ENCODE data around the gene ACAP3. TPM values are rescaled to one million over a fixed set of nuclear protein-coding genes. Genes with fewer than 3 reads are reported as not detected.
A peak's percentile ranks its signal among the peaks of the same experiment; 100 is the strongest.

Gene ACAP3
- polyA plus RNA-seq, 3 donors, result 33.2 to 35.6 (median 33.5) TPM

DNA sequence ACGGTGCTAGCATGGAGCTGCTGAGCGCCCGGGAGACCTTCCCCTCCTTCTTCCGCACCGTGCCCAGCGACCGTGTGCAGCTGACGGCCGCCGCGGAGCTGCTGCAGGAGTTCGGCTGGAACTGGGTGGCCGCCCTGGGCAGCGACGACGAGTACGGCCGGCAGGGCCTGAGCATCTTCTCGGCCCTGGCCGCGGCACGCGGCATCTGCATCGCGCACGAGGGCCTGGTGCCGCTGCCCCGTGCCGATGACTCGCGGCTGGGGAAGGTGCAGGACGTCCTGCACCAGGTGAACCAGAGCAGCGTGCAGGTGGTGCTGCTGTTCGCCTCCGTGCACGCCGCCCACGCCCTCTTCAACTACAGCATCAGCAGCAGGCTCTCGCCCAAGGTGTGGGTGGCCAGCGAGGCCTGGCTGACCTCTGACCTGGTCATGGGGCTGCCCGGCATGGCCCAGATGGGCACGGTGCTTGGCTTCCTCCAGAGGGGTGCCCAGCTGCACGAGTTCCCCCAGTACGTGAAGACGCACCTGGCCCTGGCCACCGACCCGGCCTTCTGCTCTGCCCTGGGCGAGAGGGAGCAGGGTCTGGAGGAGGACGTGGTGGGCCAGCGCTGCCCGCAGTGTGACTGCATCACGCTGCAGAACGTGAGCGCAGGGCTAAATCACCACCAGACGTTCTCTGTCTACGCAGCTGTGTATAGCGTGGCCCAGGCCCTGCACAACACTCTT is 24.5 kb upstream of the ACAP3 start:
- DNase-seq, result no peak

DNA sequence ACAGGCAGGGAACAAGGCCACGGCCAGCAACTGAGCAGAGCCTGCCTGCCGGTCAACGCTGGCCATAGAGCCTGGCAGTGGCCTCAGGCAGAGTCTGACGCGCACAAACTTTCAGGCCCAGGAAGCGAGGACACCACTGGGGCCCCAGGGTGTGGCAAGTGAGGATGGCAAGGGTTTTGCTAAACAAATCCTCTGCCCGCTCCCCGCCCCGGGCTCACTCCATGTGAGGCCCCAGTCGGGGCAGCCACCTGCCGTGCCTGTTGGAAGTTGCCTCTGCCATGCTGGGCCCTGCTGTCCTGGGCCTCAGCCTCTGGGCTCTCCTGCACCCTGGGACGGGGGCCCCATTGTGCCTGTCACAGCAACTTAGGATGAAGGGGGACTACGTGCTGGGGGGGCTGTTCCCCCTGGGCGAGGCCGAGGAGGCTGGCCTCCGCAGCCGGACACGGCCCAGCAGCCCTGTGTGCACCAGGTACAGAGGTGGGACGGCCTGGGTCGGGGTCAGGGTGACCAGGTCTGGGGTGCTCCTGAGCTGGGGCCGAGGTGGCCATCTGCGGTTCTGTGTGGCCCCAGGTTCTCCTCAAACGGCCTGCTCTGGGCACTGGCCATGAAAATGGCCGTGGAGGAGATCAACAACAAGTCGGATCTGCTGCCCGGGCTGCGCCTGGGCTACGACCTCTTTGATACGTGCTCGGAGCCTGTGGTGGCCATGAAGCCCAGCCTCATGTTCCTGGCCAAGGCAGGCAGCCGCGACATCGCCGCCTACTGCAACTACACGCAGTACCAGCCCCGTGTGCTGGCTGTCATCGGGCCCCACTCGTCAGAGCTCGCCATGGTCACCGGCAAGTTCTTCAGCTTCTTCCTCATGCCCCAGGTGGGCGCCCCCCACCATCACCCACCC is 23.6 kb upstream of the ACAP3 start, which contains the start of gene TAS1R3:
Gene TAS1R3 (plus strand): TSS at position 213 of the 898 bp plus-strand sequence. CDS start 66 bp downstream, at position 279.
- no peak for DNase-seq

DNA sequence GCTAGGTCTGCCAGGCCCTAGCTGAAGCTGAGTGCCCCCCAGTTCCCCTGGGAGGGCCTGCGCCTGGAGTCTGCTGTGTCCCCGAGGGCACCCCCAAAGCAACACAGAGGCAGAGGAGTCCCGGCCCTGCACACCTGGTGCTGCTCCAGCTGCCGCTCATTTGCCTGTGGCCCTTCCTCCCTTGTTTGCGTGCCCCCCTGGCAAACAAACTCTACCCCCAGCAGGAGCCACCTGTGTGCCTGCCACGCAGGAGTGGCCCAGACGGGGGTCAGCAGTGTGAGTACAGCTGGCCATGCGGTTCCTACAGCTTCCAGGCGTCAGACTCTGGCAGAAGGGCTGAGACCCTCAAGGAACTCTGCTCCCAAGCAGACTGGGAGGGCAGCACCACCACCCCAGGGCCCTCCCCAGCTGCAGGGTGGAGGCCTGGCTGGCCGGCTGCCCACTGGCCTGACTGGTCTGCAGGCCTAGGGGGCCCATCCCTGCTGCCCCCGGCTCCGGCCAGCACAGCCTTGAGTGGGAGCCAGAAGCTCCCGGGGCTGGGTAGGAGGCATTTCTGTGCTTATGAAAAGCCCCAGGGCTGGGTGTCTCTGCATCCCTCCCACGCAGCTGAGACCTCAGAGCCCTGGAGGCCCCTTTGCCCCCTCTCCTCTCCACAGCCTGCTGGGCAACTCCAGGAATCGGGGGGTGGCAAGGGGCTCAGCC is 22.8 kb upstream of the ACAP3 start:
- DNase-seq, result no peak

DNA sequence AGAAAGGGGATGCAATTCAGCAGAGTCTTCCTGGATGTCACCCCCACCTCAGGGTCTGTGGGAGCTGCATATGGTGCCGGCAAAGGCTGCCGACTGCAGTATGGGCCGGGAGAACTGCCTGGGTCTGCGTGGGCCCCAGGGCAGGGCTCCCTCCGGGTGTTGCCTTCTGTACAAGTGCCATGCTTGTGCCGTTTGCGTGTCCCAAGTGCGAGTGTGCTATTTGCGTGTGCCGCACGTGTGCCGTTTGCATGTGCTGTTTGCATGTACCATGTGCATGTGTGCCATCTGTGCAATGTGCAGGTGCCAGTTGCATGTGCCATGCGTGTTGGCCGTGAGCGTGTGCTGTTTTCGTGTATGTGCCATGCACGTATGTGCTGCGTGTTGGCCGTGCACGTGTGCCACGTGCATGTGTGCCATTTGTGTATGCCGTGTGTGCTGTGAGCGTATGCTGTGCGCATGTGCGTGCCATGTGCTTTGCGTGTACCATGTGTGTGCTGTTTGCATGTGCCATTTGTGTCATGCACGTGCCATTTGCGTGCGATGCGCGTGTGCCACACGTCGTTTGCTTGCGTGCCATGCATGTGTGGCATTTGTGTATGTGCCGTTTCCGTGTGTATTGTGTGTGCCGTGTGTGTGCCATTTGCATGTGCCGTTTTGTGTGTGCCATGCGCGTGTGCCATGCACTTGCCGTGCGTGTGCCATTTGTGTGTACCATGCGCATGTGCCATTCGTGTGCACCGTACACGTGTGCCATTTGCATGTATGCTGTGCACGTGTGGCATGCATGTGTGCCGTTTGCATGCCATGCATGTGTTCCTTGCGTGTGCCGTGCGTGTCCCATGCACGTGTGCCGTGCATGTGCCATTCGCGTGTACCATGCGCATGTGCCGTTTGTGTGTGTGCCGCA is 21.8 kb upstream of the ACAP3 start:
- no peak for DNase-seq

DNA sequence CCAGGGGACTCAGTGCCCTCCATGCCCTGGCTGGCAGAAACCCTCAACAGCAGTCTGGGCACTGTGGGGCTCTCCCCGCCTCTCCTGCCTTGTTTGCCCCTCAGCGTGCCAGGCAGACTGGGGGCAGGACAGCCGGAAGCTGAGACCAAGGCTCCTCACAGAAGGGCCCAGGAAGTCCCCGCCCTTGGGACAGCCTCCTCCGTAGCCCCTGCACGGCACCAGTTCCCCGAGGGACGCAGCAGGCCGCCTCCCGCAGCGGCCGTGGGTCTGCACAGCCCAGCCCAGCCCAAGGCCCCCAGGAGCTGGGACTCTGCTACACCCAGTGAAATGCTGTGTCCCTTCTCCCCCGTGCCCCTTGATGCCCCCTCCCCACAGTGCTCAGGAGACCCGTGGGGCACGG is 20.5 kb upstream of the ACAP3 start:
- DNase-seq, result no peak

DNA sequence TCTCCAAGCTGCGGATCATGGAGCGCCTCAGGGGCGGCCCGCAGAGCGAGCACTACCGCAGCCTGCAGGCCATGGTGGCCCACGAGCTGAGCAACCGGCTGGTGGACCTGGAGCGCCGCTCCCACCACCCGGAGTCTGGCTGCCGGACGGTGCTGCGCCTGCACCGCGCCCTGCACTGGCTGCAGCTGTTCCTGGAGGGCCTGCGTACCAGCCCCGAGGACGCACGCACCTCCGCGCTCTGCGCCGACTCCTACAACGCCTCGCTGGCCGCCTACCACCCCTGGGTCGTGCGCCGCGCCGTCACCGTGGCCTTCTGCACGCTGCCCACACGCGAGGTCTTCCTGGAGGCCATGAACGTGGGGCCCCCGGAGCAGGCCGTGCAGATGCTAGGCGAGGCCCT is 19.6 kb upstream of the ACAP3 start:
- no peak for DNase-seq

DNA sequence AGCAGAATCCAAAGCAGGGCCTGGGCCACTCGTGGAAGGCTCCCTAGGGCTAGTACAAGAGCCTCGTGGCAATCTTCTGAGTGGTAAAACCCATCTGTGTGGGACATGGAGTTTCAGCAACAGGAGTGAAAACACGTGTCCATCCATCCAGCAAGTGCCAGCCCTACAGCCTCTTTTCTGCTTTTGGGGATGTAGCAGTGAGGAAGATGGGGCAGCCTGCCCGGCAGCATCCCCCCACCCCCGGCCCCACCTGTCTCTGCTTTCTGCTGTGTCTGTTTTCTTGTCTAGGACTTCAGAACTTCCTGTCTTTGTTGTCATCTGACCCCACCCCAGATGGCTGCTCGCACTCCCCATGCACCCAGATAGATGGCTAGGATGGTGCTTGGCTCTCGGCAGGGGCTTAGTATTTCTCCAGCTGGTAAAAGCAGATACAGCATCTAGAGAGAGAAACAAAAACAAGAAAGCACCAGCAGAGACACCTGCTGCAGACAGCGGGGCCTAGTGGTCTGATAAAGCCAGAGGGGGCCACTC is 18.4 kb upstream of the ACAP3 start:
- DNase-seq, result no peak

DNA sequence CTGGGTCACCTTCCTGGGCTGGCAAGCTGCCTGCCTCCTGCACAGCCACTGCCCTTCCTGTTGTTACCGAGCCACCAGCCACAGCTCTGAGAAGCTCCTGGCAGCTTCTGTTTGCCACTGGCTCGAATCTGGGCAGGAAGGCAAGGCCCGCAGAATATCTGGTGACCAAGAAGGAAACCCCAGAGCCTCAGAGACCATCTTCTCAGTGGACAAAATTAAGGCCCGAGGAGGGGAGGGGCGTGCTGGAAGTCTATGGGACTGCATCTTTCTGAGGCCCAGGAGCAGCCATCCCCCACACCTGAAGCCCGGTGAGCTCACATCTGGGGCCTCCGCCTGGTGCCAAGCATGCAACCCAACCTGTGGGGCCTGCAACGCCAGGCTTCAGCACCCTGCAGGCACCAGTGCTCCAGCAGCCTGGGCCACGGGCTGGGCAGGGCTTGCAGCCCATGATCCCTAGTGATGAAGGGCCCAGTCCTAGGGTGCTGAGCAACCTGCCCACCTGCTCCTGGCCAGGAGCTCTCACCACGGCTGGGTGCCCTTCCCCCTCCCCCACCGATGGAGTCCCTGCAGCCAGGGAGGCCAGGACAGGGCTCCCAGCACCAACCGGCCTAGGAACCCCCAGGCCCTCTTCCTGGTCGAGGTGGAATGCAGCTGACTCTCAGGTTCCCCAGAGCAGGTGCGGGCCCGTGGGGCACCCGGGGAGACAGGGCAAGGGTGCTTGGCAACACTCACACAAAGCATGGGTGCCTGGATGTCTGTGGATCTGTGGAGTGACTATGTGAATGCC is 17.8 kb upstream of the ACAP3 start:
- DNase-seq, result no peak

DNA sequence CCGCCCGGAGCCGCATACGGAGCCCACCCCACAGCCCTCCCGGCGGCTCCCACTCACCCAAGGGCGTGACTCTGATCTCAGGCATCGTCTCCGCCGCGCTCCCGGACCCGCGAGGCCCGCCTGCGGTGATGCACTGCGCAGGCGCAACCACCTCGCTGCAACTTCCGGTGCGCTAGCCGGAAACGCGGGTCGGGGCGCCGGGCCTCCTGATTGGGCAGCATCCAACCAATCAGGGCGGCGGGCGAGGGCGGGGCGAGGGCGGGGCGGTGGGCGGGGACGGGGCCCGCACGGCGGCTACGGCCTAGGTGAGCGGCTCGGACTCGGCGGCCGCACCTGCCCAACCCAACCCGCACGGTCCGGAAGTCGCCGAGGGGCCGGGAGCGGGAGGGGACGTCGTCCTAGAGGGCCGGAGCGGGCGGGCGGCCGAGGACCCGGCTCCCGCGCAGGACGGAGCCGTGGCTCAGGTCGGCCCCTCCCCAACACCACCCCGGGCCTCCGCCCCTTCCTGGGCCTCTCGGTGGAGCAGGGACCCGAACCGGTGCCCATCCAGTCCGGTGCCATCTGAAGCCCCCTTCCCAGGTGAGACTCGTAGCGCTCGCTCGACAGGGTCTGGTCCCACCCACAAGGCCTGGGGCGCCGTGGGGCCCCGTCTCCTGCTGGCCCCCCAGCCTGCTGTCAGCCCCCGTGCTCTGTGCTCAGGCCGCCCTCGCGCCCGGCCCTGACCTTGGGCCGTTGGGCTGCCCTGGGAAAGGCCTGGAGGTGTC is 17.0 kb upstream of the ACAP3 start, which contains the start of the genes CPTP and INTS11:
Gene CPTP (plus strand): TSS at position 279 of the 764 bp plus-strand sequence. CDS start 2,109 bp downstream, outside the sequence.
Gene INTS11 (minus strand): TSS at position 137 of the 764 bp plus-strand sequence. CDS start 52 bp downstream, at position 85.
- peak; percentile 92 for DNase-seq

DNA sequence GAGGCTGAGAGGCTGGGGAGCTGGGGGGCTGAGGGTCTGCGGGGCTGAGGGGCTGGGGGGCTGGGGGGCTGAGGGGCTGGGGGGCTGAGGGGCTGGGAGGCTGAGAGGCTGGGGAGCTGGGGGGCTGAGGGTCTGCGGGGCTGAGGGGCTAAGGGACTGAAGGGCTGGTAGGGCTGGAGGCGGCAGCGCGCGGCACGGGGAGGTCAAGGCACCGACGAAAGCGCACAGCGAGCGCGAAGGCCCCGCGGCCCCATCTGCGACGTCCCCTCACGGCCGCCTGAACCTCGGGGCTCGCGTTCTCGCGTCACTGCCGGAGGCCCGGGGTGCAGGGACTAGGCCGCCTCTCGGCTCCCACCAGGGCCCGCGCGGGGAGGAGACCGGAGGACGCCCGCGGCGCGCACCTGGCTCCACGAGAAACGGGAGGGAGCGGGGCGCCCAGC is 16.4 kb upstream of the ACAP3 start:
- no peak for DNase-seq

DNA sequence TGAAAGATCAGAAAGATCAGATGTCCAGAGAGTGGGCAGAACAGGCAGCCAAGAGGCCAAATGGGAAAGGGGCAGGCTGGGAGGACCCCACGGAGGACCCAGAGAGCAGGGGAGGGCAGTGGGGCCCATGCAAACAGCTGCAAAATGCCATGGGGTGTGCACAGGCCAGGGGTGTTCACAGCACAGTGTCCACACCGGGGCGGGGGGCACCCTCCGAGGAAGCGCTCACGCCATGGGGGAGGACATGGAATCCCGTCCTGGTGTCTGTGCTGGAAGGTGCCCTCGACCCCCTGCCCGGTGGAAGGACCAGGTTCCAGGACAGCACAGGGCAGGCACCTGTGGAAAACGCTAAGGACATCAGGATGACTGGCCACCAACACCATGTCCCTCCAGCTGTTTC is 15.2 kb upstream of the ACAP3 start:
- no peak for DNase-seq

DNA sequence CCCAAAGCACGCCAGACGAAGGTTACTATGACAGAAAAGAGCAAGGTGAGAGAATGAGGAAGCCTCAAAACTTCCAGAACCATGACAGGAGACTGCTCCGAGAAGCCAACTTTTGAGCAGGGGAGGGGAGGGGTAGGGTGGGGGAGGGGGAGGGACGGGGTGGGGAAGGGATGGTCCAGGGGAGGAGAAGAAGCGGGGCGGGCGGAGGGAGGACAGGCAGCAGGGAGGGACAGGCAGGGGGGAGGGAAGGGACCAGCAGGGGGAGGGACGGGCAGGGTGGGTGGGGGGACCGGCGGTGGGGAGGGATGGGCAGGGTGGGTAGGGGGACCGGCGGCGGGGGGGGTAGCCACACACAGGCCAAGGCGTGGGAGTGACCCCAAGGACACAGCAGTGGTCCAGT is 14.7 kb upstream of the ACAP3 start:
- no peak for DNase-seq

DNA sequence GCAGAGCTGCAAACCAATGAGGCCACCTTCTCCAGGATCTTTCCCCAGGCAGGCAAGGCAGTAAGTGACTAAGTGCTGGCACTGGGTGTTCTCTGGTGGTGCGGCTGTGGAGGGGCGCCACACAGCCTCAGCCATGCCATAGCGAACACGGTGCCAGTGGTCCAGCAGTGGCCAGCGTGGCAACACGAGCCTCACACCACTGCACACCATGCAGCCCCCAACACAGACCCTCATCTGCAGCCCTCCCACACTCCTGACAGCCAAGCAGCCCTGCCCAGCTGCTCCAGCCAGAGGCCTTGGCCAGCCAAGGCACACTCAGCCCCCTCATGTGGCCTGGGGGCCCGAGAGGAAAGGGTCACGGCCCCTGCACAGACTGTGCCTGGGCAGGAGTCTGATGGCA is 13.7 kb upstream of the ACAP3 start:
- DNase-seq, result no peak

DNA sequence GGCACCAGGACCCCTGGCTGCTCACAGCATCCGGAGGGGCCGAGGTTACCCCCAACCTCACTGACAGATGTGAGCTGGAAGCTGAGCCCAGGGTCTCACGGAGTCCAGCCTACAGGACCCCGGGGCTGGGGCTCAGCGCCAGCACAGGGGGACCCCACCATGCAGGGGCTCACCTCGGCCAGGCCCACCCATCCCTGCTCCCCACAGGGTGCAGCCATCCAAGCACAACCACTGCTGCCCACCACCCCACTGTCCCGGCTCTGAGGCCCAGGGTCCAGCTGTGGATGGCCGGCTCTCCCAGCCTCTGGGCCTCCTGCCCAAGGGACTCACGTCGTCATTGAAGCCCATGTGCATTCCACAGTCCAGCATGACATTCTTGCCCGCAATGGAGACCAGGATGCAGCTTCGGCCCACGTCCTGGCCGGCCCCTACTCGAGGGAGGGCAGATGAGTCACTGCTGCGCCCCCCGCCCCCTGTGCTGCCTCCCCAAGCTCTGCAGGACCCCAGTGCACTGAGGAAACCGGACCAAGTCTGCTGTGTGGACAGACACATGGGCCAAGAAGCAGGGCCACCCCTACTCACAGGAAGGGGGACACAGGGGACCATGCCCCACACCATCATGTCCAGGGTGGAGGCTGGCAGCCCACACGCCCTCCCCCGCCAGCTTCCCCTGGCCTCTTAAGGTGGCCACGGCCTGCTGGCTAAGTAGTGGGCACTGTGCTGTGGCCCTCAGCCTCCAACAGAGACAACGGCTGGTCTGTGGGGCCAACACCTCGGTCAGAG is 13.1 kb upstream of the ACAP3 start:
- DNase-seq, result no peak

DNA sequence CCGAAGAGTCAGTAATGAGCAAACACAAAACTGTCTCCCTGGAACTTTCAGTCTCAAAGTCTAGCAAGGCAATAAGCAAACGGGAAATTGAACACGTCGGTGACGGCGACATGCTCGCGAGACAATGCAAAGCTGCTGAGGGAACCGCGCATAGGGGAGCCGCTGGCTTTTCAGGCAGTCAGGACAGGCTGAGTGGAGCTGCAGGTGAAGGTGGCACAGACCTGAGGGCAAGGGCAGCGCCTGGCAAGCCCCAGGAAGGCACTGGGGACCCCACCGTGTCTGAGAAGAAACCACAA is 11.9 kb upstream of the ACAP3 start:
- no peak for DNase-seq

DNA sequence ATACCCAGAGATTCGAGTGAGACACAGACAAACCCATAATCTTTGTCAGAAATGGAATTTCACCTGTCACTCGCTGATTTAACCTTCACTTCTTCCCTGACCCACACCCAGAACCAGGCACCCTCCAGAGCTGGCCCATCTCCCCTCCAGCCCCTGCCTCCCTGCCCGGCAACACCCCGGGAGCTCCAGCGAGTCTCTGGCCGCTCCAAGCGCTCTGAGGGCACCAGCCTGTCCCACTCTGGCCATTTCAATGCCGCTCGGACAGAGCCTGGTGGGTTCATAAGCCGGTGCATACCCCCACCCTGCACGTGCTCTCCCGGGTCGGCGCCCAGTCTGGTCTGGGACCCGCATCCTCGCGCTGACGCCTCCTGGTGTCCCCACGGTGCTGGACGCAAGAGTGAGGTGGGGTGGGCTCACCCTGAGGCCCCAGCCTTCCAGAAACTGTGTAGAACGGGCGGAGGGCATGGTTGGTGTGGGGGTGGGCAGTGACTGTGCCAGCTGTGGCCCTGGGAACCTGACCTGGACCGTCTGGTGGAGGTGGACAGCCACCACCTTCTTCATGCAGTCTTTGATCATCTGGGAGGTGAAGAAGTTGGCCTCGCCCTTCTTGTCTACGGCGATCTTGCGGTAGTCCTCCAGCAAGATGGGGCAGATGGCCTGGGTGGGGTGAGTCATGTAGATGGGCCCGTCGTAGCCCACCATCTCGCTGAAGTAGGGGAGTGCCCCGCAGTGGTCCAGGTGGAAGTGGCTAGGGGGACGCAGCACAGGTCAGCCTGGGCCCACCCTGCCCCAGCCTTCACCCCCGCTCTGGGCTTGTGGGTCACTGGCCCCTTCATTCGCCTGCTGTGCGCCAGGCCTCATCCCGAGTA is 11.3 kb upstream of the ACAP3 start:
- DNase-seq, result no peak

DNA sequence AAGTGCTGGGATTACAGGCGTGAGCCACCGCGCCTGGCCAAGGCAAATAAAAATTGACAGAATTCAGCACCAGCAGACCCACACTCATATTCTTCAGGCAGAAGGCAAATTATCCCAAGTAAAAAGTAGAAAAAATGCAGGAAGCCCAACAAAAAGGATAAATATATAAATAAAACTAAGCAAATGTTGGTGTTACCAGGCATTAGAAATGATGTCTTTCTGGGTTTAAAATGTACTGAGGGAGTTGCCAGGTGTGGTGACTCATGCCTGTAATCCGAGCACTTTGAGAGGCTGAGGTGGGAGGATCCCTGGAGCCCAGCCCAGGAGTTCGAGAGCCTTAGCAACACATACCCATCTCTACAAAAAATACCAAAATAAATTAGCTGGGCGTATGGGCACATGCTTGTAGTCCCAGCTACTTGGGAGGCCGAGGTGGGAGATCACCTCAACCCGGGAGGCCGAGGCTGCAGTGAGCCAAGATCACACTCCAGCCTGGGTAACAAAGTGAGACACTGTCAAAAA is 10.5 kb upstream of the ACAP3 start:
- DNase-seq, result no peak
